DOHH2 (cell line): Measurements from ENCODE around the gene CAB39L.

Source experiments
- H3F3A ChIP-seq: fragments of 200-600 bp; sonication (generic), shearing (Covaris generic); 2 replicates; pipeline ENCODE4 v1.6.0; 2016; ENCODE audit warnings: antibody characterized with exemption, mild to moderate bottlenecking; ENCODE audit not compliant: control insufficient read depth, insufficient read depth
- H3K27ac ChIP-seq: fragments of 200-600 bp; sonication (generic); 2 replicates; pipeline ENCODE4 v1.5.1; 2014; ENCODE audit warnings: low read depth, mild to moderate bottlenecking, low read length, moderate library complexity
- H3K27me3 ChIP-seq: fragments of 200-600 bp; sonication (generic); 2 replicates; pipeline ENCODE4 v1.6.1; 2014; ENCODE audit warnings: mild to moderate bottlenecking, low read length, mixed read lengths; ENCODE audit not compliant: control insufficient read depth
- H3K36me3 ChIP-seq: fragments of 200-600 bp; sonication (generic); 2 replicates; pipeline ENCODE4 v1.6.1; 2014; ENCODE audit warnings: mild to moderate bottlenecking, low read length, moderate library complexity, mixed read lengths; ENCODE audit not compliant: control insufficient read depth
- H3K4me1 ChIP-seq: fragments of 200-600 bp; sonication (generic); 2 replicates; pipeline ENCODE4 v1.6.1; 2014; ENCODE audit warnings: mild to moderate bottlenecking, low read length, mixed read lengths; ENCODE audit not compliant: control insufficient read depth
- H3K4me2 ChIP-seq: fragments of 200-600 bp; sonication (generic); 2 replicates; pipeline ENCODE4 v1.6.0; 2014; ENCODE audit warnings: mild to moderate bottlenecking, low read length, moderate library complexity
- H3K4me3 ChIP-seq: fragments of 200-600 bp; sonication (generic); 2 replicates; pipeline ENCODE4 v1.5.1; 2014; ENCODE audit warnings: mild to moderate bottlenecking, low read length, mixed read lengths
- H3K79me2 ChIP-seq: fragments of 200-600 bp; sonication (generic); 2 replicates; pipeline ENCODE4 v1.6.1; 2014; ENCODE audit warnings: mild to moderate bottlenecking, low read length, mixed read lengths; ENCODE audit not compliant: control insufficient read depth
- H3K9me2 ChIP-seq: fragments of 200-600 bp; sonication (generic); replicated peaks from 2 replicates; pipeline ENCODE4 v1.6.1; 2014; ENCODE audit warnings: mild to moderate bottlenecking, low read length, mixed read lengths; ENCODE audit not compliant: control insufficient read depth
- H3K9me3 ChIP-seq: fragments of 200-600 bp; sonication (generic); 2 replicates; pipeline ENCODE4 v1.6.1; 2014; ENCODE audit warnings: antibody characterized with exemption, low read length, mixed read lengths; ENCODE audit not compliant: control insufficient read depth, insufficient read depth
- H4K20me1 ChIP-seq: fragments of 200-600 bp; sonication (generic); 2 replicates; pipeline ENCODE4 v1.6.0; 2014; ENCODE audit warnings: low read depth, mild to moderate bottlenecking, antibody characterized with exemption, low read length, moderate library complexity; ENCODE audit not compliant: control insufficient read depth, insufficient read depth
- EZH2phosphoT487 ChIP-seq: fragments of 200-600 bp; sonication (generic); IDR thresholded peaks from 2 replicates; pipeline ENCODE4 v1.6.1; 2017; ENCODE audit warnings: borderline replicate concordance, mild to moderate bottlenecking, antibody characterized with exemption, low read length, moderate library complexity, mixed read lengths
- TF ChIP-seq, protein P1 (sequence below): fragments of 200-600 bp; sonication (generic); IDR thresholded peaks from one replicate; pipeline ENCODE4 v1.5.1; 2014; ENCODE audit warnings: antibody characterized with exemption, mild to moderate bottlenecking, low read depth, low read length; ENCODE audit not compliant: poor library complexity, severe bottlenecking

The CAB39L gene

GRCh38 chr13:49308921-49309408 lies 134.9 kb downstream of the CAB39L start:
- no peak overlapping the region for H3K4me3 ChIP-seq
- H3K27me3 ChIP-seq: no peaks in the 10 kb centered on the region
- H4K20me1 ChIP-seq: no peaks in the 10 kb centered on the region
- no peaks in the 10 kb centered on the region for H3K9me3 ChIP-seq
- peaks cover 18% of the 10 kb centered on the region for H3K4me1 ChIP-seq
- H3K36me3 ChIP-seq: no peaks in the 10 kb centered on the region
- no peaks in the 10 kb centered on the region for H3K9me2 ChIP-seq
- H3K4me2 ChIP-seq: no peak overlapping the region
- TF ChIP-seq, protein P1, sequence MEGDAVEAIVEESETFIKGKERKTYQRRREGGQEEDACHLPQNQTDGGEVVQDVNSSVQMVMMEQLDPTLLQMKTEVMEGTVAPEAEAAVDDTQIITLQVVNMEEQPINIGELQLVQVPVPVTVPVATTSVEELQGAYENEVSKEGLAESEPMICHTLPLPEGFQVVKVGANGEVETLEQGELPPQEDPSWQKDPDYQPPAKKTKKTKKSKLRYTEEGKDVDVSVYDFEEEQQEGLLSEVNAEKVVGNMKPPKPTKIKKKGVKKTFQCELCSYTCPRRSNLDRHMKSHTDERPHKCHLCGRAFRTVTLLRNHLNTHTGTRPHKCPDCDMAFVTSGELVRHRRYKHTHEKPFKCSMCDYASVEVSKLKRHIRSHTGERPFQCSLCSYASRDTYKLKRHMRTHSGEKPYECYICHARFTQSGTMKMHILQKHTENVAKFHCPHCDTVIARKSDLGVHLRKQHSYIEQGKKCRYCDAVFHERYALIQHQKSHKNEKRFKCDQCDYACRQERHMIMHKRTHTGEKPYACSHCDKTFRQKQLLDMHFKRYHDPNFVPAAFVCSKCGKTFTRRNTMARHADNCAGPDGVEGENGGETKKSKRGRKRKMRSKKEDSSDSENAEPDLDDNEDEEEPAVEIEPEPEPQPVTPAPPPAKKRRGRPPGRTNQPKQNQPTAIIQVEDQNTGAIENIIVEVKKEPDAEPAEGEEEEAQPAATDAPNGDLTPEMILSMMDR: no peak
- TF ChIP-seq EZH2phosphoT487: no peak
- H3F3A ChIP-seq: no peaks in the 10 kb centered on the region
- no peaks in the 10 kb centered on the region for H3K79me2 ChIP-seq
- no peak overlapping the region for H3K27ac ChIP-seq

GRCh38 chr13:49308097-49308875 lies 135.6 kb downstream of the CAB39L start:
- Histone ChIP-seq H3K4me2 (no peak overlapping the region), H3K4me1 (peaks cover 18% of the 10 kb centered on the region)

GRCh38 chr13:49307365-49307764 lies 136.5 kb downstream of the CAB39L start:
- H3K9me3 ChIP-seq: no peaks in the 10 kb centered on the region
- no peaks in the 10 kb centered on the region for H3K9me2 ChIP-seq
- no peaks in the 10 kb centered on the region for H3K27me3 ChIP-seq
- no peaks in the 10 kb centered on the region for H3K36me3 ChIP-seq
- H3K4me3 ChIP-seq: no peak overlapping the region
- TF ChIP-seq, protein P1: no peak
- TF ChIP-seq EZH2phosphoT487: no peak
- H3F3A ChIP-seq: no peaks in the 10 kb centered on the region
- H4K20me1 ChIP-seq: no peaks in the 10 kb centered on the region
- H3K79me2 ChIP-seq: no peaks in the 10 kb centered on the region
- no peak overlapping the region for H3K27ac ChIP-seq
- peaks cover 21% of the 10 kb centered on the region for H3K4me1 ChIP-seq
- no peak overlapping the region for H3K4me2 ChIP-seq

More at GRCh38 chr13:49308097-49308875, 135.6 kb downstream of the CAB39L start:
- TF ChIP-seq, protein P1: no peak
- no peak for TF ChIP-seq EZH2phosphoT487
- H3K79me2 ChIP-seq: no peaks in the 10 kb centered on the region
- no peak overlapping the region for H3K4me3 ChIP-seq
- H3K9me3 ChIP-seq: no peaks in the 10 kb centered on the region
- H3K36me3 ChIP-seq: no peaks in the 10 kb centered on the region
- H3K9me2 ChIP-seq: no peaks in the 10 kb centered on the region
- H4K20me1 ChIP-seq: no peaks in the 10 kb centered on the region
- no peak overlapping the region for H3K27ac ChIP-seq
- no peaks in the 10 kb centered on the region for H3F3A ChIP-seq
- H3K27me3 ChIP-seq: no peaks in the 10 kb centered on the region
